Testis (tissue), 3 donors: Measurements from ENCODE around the gene CDS2. TPM values are rescaled to one million over a fixed set of nuclear protein-coding genes. Genes with fewer than 3 reads are reported as not detected.

Source experiments
- DNase-seq: peaks from one replicate; pipeline ENCODE4 v3.0.0-alpha.2; 2019
- H3K27ac ChIP-seq, 2 donors: fragments of 200-600 bp; sonication (generic); one replicate each; pipeline ENCODE4 v1.5.1; 2019
- H3K27me3 ChIP-seq: fragments of 200-600 bp; sonication (generic); one replicate; pipeline ENCODE4 v1.5.1; 2019
- H3K36me3 ChIP-seq: fragments of 200-600 bp; sonication (generic); one replicate; pipeline ENCODE4 v1.5.1; 2017; ENCODE audit warnings: low read depth; ENCODE audit errors: missing control alignments
- H3K4me1 ChIP-seq: fragments of 200-600 bp; sonication (generic); one replicate; pipeline ENCODE4 v1.5.1; 2019
- H3K4me3 ChIP-seq, 2 donors: fragments of 200-600 bp; sonication (generic); one replicate each; pipeline ENCODE4 v1.5.1; 2017 to 2019
- H3K9me3 ChIP-seq: fragments of 200-600 bp; sonication (generic); one replicate; pipeline ENCODE4 v1.5.1; 2017
- POLR2A ChIP-seq: fragments of 450-650 bp; IDR thresholded peaks from one replicate; pipeline ENCODE4 v1.6.1; 2017; ENCODE audit warnings: antibody characterized with exemption, mild to moderate bottlenecking, moderate library complexity
- WGBS, 2 donors: methylation state at CpG; one replicate each; pipeline ENCODE4 v1.1.5; 2018; 5-methylcytosine and 5-hydroxymethylcytosine counted together
- intact Hi-C: fragments of 100-400 bp; cut with DNase I; formaldehyde crosslinking; loops from one replicate; pipeline ENCODE4 v1.15.1; 2023; ENCODE audit warnings: low total_unique reads
- polyA plus RNA-seq: library from polyadenylated mRNA; stranded (reverse); fragments of 350-450 nt; fragmentation: Illumina TruSeq; extraction: RNeasy Lipid Tissue Mini Kit (QIAGEN cat#74804); gene quantifications from one replicate; pipeline ENCODE4 v1.2.3, GENCODE V29; 2014; ENCODE audit warnings: low read depth, low replicate concordance; ENCODE audit not compliant: insufficient read depth
- total RNA-seq, 2 donors: library from RNA; depleted of rRNA; stranded (reverse); fragments of >200 nt; gene quantifications; one replicate each; pipeline ENCODE4 v1.2.3, GENCODE V29; 2016
- TF ChIP-seq, protein P1 (sequence below), 3 experiments: fragments of 450-650 bp in 2 of 3; fragments of 200-600 bp in 1 of 3; sonication (generic) in 1 of 3; IDR thresholded peaks; one replicate each; pipeline ENCODE4 v1.5.1; 2016 to 2019; ENCODE audit warnings: antibody characterized with exemption in 3 of 3, mild to moderate bottlenecking in 2 of 3, moderate library complexity in 1 of 3

The CDS2 gene
- total and polyA plus RNA-seq, 3 donors from 2014 or later, result 55.0 to 71.0 (median 65.7) TPM

DNA sequence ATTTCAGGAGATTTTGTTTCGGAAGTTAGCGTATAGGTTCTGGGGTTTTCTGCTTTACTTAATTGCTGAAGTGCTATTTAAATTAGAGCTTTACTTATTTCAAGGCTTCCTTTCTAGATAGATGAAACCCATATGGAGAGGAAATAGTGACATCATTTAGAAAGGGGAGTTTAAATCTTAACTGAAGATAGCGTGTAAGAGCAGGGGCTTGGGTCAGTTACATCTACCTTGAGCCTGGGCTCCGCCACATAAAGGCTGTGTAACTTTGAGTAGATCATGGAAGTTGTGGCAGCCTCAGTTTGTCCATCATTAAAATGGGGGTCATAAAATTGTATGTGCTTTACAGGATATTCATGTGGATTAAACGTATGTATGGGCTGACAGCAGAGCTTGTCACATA is 4.7 kb downstream of the CDS2 start:
- H3K36me3 ChIP-seq, result no peaks in the 10 kb centered on the region
- peak overlapping the region; percentile 59 to 79 for H3K27ac ChIP-seq
- intact Hi-C loops, result no loop called here
- no peak for TF ChIP-seq POLR2A
- TF ChIP-seq, protein P1, sequence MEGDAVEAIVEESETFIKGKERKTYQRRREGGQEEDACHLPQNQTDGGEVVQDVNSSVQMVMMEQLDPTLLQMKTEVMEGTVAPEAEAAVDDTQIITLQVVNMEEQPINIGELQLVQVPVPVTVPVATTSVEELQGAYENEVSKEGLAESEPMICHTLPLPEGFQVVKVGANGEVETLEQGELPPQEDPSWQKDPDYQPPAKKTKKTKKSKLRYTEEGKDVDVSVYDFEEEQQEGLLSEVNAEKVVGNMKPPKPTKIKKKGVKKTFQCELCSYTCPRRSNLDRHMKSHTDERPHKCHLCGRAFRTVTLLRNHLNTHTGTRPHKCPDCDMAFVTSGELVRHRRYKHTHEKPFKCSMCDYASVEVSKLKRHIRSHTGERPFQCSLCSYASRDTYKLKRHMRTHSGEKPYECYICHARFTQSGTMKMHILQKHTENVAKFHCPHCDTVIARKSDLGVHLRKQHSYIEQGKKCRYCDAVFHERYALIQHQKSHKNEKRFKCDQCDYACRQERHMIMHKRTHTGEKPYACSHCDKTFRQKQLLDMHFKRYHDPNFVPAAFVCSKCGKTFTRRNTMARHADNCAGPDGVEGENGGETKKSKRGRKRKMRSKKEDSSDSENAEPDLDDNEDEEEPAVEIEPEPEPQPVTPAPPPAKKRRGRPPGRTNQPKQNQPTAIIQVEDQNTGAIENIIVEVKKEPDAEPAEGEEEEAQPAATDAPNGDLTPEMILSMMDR (IDR thresholded peaks at IDR 0.05), result no peak
- H3K4me1 ChIP-seq, result peaks cover 35% of the 10 kb centered on the region
- H3K27me3 ChIP-seq, result no peaks in the 10 kb centered on the region
- H3K9me3 ChIP-seq, result no peaks in the 10 kb centered on the region
- 83 to 87% methylated on average over 5 of the region's 5 CpGs for WGBS, 2 donors
- DNase-seq, result no peak
- no peak overlapping the region for H3K4me3 ChIP-seq

DNA sequence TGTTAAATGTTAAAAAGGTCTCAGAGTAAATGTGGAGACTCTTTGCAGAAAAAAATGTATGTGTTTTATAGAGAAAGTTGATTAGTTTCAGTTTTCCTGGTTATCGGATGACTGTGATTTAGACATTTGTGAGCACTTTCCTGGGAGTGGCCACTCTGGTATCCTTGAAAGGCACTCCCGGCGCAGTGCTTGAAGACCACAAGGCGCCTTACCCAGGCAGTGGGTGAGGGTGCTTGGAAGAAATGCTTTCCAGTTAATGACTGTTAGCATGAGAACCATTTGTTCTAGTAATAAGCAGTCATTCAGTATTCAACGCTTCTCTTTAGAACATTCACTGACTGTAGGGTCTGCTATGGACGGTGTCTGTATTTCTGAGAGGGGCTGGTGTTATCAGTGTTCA is 7.2 kb downstream of the CDS2 start:
- H3K27ac ChIP-seq, result peak overlapping the region in 1 of 2 donors; percentile 51
- no peaks in the 10 kb centered on the region for H3K36me3 ChIP-seq
- H3K9me3 ChIP-seq, result no peaks in the 10 kb centered on the region
- H3K4me3 ChIP-seq, result no peak overlapping the region
- H3K27me3 ChIP-seq, result no peaks in the 10 kb centered on the region
- H3K4me1 ChIP-seq, result peaks cover 34% of the 10 kb centered on the region
- intact Hi-C loops, result no loop called here
- 84 to 87% methylated on average over 6 of the region's 6 CpGs for WGBS, 2 donors
- TF ChIP-seq, protein P1 (IDR thresholded peaks at IDR 0.05), result no peak
- TF ChIP-seq POLR2A, result no peak
- no peak for DNase-seq

DNA sequence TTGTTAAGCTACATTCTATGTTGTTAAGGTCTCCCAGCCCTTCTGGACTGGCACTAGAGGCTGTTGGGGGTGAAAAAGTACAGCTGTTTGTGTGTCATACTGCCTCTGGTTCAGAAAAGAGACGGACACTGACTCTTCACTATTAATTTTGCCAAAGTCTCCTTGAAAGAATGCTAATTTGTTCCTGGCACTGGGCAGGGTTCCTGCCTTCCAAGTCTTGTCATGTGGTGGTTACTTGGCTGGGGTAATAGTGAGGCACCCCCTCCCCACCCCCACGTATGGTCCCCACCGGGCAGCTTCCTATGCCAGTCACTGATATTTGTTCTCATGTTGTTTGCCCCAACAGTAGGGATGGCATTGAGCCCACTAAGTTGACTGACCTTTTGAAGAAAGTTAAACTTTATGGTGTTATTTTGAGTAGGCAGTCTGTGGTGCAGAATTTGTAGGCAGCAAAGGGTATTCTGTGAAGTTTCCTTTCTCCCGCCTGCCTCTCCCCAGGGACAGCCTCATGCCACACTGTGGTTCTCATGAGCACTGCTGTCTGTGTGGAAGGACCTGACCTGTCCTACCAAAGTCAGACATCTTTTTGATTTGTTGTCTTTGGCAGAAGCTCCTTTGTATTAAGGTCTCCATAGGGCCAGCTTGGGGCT is 8.7 kb downstream of the CDS2 start:
- 54 to 69% methylated on average over 4 of the region's 4 CpGs for WGBS, 2 donors
- H3K27ac ChIP-seq, result peak overlapping the region; percentile 51 to 67
- H3K4me3 ChIP-seq, result no peak overlapping the region
- no peaks in the 10 kb centered on the region for H3K27me3 ChIP-seq
- TF ChIP-seq POLR2A, result no peak
- TF ChIP-seq, protein P1 (IDR thresholded peaks at IDR 0.05), result no peak
- H3K4me1 ChIP-seq, result peaks cover 31% of the 10 kb centered on the region
- H3K9me3 ChIP-seq, result no peaks in the 10 kb centered on the region
- DNase-seq, result no peak
- intact Hi-C loops, result no loop called here
- H3K36me3 ChIP-seq, result no peaks in the 10 kb centered on the region

DNA sequence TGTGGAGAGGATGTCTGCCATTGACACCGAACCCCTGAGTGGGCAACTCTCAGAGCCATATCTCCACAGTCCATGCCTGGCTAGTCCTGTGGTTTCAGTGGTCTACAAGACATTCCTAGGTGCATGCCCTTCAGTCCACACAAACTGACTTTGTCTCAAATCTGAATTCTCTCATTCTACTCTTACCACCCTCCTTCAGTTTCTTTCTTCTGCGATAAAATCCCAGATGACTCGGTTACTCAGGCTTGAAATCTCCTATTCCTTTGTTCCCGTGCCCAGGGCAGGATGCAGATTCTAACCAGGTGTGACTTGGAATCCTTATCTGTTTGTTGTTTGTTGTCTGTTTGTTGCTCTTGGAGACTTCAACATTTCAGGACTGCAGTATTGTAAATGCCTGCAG is 9.3 kb downstream of the CDS2 start:
- Histone ChIP-seq H3K36me3 (no peaks in the 10 kb centered on the region), H3K27ac (peak overlapping the region; percentile 51 to 67), H3K27me3 (no peaks in the 10 kb centered on the region), H3K4me3 (no peak overlapping the region), H3K4me1 (peaks cover 29% of the 10 kb centered on the region), H3K9me3 (no peaks in the 10 kb centered on the region)
- TF ChIP-seq POLR2A, result no peak
- no peak for DNase-seq
- intact Hi-C loops, result no loop called here
- WGBS, 2 donors, result 88 to 90% methylated on average over 4 of the region's 4 CpGs

DNA sequence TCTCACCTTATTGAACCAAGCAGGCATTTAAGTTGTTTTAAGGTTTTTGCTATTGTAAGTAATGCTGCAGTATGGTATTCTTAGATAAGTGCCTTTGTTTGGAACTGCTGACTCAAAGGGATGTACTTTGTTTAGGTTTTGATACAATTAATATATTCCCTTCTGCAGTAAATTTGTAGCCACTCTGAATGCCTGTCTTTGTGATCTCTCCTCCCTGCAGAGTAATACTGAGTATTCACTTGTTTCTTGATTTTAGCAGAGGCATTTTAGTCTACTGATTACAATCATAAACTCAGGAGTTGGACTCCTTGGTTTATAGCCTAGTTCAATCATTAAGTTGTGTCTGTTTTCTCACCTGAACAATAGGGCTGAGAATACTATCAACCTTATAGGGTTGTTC is 13.4 kb downstream of the CDS2 start:
- intact Hi-C loops, result no loop called here
- TF ChIP-seq, protein P1 (IDR thresholded peaks at IDR 0.05), result no peak
- TF ChIP-seq POLR2A, result no peak
- H3K4me1 ChIP-seq, result peaks cover 16% of the 10 kb centered on the region
- H3K4me3 ChIP-seq, result no peak overlapping the region
- H3K27me3 ChIP-seq, result no peaks in the 10 kb centered on the region
- no peak for DNase-seq
- H3K36me3 ChIP-seq, result no peaks in the 10 kb centered on the region
- H3K9me3 ChIP-seq, result no peaks in the 10 kb centered on the region
- H3K27ac ChIP-seq, result peak overlapping the region; percentile 1 to 27
